Left hindlimb (tissue), 1 donor: ENCODE measurements around the gene ARHGEF28.

Source experiments
- DNase-seq: peaks from one replicate; pipeline ENCODE4 v3.0.0-alpha.2; 2018

Gene ARHGEF28

GRCh38 chr5:73947906-73948640, 322.1 kb downstream of the ARHGEF28 start:
- DNase-seq = no peak

- no peak for DNase-seq
Observed at GRCh38 chr5:73948720-73949119, 322.7 kb downstream of the ARHGEF28 start.

- no peak for DNase-seq
Observed at GRCh38 chr5:73950441-73950873, 324.5 kb downstream of the ARHGEF28 start.

DNA sequence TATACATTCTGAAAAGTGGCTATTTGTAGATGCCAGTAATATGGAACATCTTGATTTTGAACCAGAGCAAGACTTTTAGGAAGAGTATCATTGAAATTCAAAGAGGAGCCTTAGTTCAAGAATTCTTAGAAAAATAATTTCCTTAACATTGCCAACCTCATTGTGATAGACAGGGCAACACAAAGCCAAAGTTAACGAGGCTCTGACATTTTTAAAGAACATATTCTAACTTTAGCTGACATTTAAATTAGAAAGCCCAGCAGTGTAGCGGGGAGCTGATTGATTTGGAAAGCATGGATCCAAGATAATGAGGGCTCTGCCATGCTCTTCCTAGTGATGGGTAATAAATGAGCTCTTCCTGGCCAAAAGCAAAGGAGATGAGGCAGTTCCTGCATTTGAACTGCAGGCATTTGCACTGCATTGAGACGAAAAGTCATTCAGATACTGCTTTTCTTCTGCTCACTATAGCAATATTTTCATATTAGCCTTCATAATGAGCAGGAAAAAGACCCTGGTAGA, 325.0 kb downstream of the ARHGEF28 start:
- no peak for DNase-seq

DNA sequence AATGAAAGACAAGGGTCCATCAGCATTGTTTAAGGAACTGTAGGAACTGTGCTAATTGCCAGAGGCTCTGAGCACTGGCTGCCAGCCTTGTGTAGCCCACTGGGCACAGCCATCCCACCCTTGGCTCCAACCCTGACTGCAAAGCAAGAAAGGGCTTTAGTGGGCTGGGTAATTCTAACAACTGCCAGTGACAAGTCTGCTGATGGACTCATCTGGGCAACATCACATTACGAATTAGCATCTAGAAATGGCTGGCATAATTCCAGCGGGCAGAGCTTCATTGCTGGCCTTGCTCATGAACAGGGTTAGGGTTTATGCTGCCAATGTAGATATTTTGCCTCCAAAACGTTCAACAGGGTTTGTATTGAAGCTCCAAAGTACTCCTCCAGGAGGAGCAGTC, 326.9 kb downstream of the ARHGEF28 start:
- DNase-seq = no peak

GRCh38 chr5:73954381-73954780, 328.4 kb downstream of the ARHGEF28 start:
- DNase-seq = no peak

DNA sequence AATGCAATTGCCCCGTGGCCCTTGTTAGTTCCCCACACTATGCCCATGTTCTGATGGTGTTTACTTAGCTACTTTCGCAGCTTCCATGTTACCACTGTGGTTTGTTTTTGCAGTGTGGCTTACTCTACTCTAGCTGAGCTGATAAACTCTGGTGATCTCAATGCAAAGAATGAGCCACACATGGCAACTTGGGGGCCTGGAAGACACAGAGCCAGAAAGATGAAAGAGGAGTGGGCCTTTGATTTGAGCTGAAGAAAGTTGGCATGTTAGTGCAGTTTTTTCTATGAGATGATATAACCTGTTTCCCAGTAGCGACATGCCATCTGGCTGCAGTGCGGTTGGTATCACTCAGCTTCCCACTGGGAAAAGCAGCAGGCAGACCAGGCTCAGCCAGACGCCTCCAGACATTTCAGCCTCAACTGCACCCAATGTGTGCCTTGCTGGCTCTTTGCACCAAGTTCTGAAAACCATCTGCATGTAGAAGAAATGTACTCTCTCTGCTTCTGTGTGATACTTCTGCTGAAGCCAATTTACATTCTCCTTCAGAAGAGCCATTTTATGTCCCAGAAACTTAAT, 329.4 kb downstream of the ARHGEF28 start:
- no peak for DNase-seq

- DNase-seq = no peak
Observed at GRCh38 chr5:73957397-73958001, 331.5 kb downstream of the ARHGEF28 start.

GRCh38 chr5:73958037-73958436, 332.0 kb downstream of the ARHGEF28 start:
- DNase-seq = no peak

DNA sequence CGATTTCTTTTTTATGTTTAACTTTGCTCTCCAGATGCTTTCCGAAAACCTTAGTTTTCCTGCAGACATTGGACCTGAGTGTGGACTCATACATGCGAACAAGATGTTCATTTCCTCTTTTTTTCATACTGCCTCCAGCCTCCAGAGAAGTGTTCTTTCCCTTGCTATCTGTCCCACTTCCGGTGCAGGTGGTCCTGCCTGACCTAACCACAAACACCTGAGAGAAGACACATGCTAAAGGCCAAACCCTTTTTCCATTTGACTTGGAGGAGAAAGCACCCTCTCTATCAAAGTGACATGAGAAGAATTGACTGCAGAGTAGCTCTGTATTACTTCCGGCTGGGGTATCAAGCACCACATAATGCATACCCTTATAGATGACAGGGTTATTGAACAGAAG, 334.0 kb downstream of the ARHGEF28 start:
- no peak for DNase-seq

DNA sequence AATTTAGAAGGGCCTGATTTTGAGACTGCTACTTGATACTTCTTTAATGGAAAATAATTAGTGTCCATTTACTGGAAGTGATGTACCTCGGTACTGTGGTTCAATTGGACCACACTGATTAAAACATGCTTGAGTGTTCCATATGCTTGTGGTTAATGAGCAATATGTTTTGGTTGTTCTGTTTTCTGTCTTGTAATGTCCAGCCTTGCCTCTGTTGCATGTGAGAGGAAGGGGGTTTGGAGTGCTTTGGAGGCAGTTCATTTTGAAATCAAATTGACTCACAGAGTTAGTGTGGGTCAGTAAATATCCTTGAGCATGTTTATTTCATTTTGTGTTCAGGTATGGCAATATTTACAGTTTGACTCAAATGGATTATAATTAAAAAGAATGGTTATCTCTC, 334.4 kb downstream of the ARHGEF28 start:
- no peak for DNase-seq

DNA sequence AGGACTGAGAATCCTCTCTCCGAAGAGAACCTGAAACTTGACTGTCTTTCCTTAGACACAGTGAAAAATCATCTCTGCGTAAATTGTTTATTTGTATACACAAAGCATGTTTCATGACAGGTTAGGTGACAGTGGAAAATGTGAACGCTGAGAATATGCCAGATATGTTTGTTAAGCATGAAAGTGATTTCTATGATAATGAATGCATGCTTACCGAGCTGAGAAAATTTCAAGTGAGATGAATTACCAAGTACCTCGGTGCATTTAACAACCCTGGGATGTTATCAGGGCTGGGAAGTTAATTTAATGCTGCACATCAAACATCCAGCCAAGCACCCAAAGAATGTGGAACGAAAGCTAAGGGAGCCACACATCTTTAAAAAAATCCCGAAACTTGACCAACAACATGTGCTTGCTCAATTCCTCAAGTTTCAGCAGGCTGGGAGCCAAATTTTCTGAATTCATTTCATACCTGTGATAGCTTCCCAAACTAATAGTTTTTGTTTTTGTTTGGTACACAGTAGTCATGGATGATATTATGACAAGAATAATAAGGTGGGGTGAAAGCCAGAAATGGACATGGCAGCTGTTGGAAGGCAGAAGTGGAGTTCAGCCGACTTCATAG, 336.9 kb downstream of the ARHGEF28 start:
- DNase-seq = no peak

DNA sequence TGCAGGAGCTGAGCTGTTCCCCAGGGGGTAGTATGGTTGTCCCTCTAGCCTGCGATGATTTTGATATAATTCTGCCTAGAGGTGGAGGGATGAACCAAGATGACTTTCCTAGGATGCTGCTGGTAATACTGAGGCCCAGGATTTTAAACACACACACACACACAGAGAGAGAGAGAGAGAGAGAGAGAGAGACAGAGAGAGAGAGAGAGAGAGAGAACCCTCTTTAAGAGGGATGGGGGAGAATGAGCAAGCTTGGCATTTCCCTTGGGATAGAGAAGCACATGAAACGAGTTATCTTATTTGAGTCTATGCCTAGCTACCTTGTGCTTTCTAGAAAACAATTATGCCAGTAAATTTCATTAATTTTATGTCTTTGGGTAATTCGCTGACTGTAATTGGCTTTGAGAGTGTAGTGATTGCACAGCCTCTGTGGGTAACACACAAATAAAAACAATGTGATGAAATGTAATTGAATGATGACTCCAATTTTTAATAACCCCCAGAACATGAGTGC, 338.4 kb downstream of the ARHGEF28 start:
- DNase-seq = no peak

- no peak for DNase-seq
Observed at GRCh38 chr5:73966451-73966850, 340.5 kb downstream of the ARHGEF28 start.

- no peak for DNase-seq
Observed at GRCh38 chr5:73967347-73967746, 341.4 kb downstream of the ARHGEF28 start.

- no peak for DNase-seq
Observed at GRCh38 chr5:73968246-73968645, 342.2 kb downstream of the ARHGEF28 start.

- DNase-seq = no peak
Observed at GRCh38 chr5:73968729-73969128, 342.7 kb downstream of the ARHGEF28 start.

- no peak for DNase-seq
Observed at GRCh38 chr5:73969195-73970036, 343.4 kb downstream of the ARHGEF28 start.

DNA sequence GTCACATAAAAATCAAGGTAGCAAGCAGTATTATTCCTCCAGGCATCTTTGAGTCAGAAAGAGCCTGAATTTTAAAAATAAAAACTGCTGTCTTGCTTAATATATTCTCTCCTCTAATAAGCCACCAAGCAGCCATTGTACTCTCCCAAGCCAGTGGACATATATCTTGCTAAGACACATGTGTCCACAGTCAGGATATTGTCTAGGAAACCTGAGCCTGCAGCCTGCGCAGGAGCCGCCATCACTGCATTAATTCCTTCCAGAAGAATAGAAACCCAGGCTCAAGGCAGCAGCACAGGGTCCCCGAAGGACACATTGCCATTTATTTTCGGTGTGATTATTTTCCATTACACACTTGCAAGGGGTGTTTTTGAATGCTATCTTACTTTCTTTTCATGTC, 345.3 kb downstream of the ARHGEF28 start:
- DNase-seq = no peak

GRCh38 chr5:73973135-73973534, 347.1 kb downstream of the ARHGEF28 start:
- DNase-seq = no peak

DNA sequence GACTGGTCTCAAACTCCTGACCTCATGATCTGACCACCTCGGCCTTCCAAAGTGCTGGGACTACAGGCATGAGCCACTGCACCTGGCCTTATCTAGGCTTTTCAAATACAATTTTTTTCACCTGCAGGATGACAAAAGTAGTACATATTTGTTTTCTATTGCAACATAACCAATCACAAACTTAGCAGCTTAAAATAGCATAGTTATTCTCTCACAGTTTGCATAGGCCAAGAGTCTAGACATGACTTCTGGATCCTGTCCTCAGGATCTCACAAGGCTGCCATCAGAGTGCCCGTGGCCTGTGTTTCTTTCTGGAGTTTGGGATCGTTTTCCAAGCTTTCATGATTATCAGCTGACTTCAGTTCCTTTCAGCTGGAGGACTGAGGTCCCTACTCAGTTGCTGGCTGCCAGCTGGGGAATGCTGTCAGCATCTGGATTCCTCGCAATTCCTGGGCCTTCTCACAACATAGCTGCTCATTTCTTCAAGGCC, 348.9 kb downstream of the ARHGEF28 start:
- no peak for DNase-seq

DNA sequence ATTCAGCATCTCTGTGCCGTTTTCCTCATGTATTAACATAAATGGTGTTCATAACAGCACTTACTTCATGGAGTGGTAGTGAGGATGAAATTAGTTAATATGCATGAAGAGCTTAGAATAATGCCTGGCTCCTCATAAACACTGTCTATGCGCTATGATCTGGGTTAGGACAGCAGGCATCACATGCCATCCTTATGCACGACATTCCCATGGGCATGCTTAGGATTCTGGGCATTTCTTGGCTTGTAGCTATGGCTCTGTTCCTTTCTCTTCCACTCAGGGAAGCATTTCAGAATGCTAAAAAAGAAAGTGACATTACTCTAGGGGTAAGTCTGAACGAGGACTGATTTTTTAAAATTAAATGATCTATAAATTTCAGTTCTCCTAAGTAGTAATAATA, 349.8 kb downstream of the ARHGEF28 start:
- DNase-seq = no peak
